ENCODE data around the gene IL22RA1.

GRCh38 chr1:24123611-24124010, 19.3 kb downstream of the IL22RA1 start:
- TF ChIP-seq, protein P1, sequence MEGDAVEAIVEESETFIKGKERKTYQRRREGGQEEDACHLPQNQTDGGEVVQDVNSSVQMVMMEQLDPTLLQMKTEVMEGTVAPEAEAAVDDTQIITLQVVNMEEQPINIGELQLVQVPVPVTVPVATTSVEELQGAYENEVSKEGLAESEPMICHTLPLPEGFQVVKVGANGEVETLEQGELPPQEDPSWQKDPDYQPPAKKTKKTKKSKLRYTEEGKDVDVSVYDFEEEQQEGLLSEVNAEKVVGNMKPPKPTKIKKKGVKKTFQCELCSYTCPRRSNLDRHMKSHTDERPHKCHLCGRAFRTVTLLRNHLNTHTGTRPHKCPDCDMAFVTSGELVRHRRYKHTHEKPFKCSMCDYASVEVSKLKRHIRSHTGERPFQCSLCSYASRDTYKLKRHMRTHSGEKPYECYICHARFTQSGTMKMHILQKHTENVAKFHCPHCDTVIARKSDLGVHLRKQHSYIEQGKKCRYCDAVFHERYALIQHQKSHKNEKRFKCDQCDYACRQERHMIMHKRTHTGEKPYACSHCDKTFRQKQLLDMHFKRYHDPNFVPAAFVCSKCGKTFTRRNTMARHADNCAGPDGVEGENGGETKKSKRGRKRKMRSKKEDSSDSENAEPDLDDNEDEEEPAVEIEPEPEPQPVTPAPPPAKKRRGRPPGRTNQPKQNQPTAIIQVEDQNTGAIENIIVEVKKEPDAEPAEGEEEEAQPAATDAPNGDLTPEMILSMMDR (conservative IDR thresholded peaks at IDR 0.05) = no peak
- no peak for TF ChIP-seq EZH2 (IDR thresholded peaks at IDR 0.05; ENCODE audit: low read depth)
